ENCODE data around the gene STIMATE. TPM values are rescaled to one million over a fixed set of nuclear protein-coding genes. Genes with fewer than 3 reads are reported as not detected.

The STIMATE gene
- total RNA-seq (21.4 TPM), polyA plus RNA-seq (ENCODE audit: insufficient read depth, low read depth, low replicate concordance) (23.3 TPM)
- long read RNA-seq, donor 1, full-length matches to known transcripts: 6 of 6 reads
- long read RNA-seq, donor 1, partial matches to known transcripts: 0 of 6 reads
- long read RNA-seq, donor 1, other reads (novel, unspliced or antisense): 0 of 6 reads
- long read RNA-seq, donor 2, full-length matches to known transcripts: 6 of 6 reads
- long read RNA-seq, donor 2, partial matches to known transcripts: 0 of 6 reads
- long read RNA-seq, donor 2, other reads (novel, unspliced or antisense): 0 of 6 reads
- long read RNA-seq, donor 3, full-length matches to known transcripts: 5 of 5 reads
- long read RNA-seq, donor 3, partial matches to known transcripts: 0 of 5 reads
- long read RNA-seq, donor 3, other reads (novel, unspliced or antisense): 0 of 5 reads
- long read RNA-seq, donor 4, full-length matches to known transcripts: 7 of 7 reads
- long read RNA-seq, donor 4, partial matches to known transcripts: 0 of 7 reads
- long read RNA-seq, donor 4, other reads (novel, unspliced or antisense): 0 of 7 reads
- long read RNA-seq, donor 5: 0 reads
- long read RNA-seq, donor 6, full-length matches to known transcripts: 1 of 1 reads
- long read RNA-seq, donor 6, partial matches to known transcripts: 0 of 1 reads
- long read RNA-seq, donor 6, other reads (novel, unspliced or antisense): 0 of 1 reads
- long read RNA-seq, donor 7, full-length matches to known transcripts: 11 of 23 reads
- long read RNA-seq, donor 7, partial matches to known transcripts: 0 of 23 reads
- long read RNA-seq, donor 7, other reads (novel, unspliced or antisense): 12 of 23 reads
- long read RNA-seq, donor 8, full-length matches to known transcripts: 1 of 1 reads
- long read RNA-seq, donor 8, partial matches to known transcripts: 0 of 1 reads
- long read RNA-seq, donor 8, other reads (novel, unspliced or antisense): 0 of 1 reads
- long read RNA-seq, donor 9, full-length matches to known transcripts: 2 of 2 reads
- long read RNA-seq, donor 9, partial matches to known transcripts: 0 of 2 reads
- long read RNA-seq, donor 9, other reads (novel, unspliced or antisense): 0 of 2 reads
- long read RNA-seq, donor 10, full-length matches to known transcripts: 3 of 3 reads
- long read RNA-seq, donor 10, partial matches to known transcripts: 0 of 3 reads
- long read RNA-seq, donor 10, other reads (novel, unspliced or antisense): 0 of 3 reads

DNA sequence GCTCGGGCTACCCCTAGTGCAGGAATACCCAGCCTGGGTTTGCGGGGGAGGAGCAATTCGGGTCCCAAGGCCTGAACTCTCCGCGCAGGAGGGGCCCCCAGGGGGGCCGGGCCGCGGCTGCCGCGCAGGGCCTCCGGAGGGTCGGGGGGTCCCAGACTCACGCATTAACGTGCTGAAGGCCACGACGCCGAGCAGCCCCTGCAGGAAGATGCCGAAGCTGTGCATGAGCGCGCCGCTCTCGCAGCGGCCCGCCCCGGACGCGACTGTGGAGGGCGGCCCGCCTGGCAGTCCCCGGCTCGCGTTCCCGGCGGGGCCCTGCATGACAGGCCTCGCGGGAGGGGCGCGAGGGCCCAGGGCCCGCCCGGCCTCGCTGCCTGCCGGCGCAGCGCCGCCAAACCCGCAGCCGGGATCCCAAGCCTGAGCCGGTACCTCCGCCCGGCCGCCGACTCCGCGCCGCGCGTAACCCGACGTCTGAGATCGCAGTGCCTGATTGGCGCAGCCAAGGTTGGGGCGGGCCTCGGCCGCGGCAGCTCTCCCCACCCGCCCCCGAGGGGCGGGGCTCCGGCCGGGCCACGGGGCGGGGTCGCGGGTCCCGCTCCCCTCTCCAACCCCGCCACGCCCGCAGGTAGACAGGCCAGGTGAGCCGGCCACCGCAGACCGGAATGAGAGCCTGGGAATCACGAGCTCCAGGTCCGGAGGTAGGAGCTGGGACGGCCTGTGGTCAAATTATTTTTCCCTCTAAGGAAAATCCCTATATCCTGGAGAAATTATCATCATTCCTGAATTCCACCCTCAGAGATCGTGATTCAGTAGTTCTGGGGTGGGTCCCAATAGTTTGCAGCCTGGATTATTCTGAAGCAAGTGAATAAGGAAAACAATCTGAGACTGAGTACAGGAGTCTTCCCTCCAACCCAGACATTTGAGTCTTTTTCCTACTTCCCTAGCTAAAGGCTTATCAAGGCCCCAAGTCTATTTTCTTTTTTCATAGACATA is at the start of gene STIMATE:
Gene STIMATE (minus strand): TSS at position 419 of the 993 bp plus-strand sequence. CDS start 98 bp downstream, at position 321.
- Histone ChIP-seq H3K9me3 (ENCODE audit: control insufficient read depth in 2 of 3, insufficient read depth in 1 of 3, low read length in 3 of 3) (no peaks in the 10 kb centered on the region), H3K4me1 (ENCODE audit: control insufficient read depth in 2 of 3, insufficient read depth in 2 of 3, low read depth in 1 of 3, low read length in 3 of 3) (peaks cover 0 to 27% (median 16%) of the 10 kb centered on the region in 3 donors), H3K9ac (ENCODE audit: low read length in 3 of 3) (peak within 1 kb of the TSS; percentile 50 to 83 (median 78)), H3K36me3 (ENCODE audit: control insufficient read depth in 2 of 3, insufficient read depth in 3 of 3, low read length in 3 of 3) (no peaks in the 10 kb centered on the region), H3K27ac (ENCODE audit: low read depth in 2 of 2, low read length in 2 of 2) (peak within 1 kb of the TSS; percentile 29 to 63), H3K27me3 (ENCODE audit: control insufficient read depth, insufficient read depth, low read length) (no peaks in the 10 kb centered on the region), H3K4me3 (ENCODE audit: low read length in 3 of 3) (peak within 1 kb of the TSS; percentile 75 to 94 (median 78))
- FAIRE-seq (no peak), DNase-seq (peak; percentile 80 to 95 (median 85))
- TF ChIP-seq, protein P1, sequence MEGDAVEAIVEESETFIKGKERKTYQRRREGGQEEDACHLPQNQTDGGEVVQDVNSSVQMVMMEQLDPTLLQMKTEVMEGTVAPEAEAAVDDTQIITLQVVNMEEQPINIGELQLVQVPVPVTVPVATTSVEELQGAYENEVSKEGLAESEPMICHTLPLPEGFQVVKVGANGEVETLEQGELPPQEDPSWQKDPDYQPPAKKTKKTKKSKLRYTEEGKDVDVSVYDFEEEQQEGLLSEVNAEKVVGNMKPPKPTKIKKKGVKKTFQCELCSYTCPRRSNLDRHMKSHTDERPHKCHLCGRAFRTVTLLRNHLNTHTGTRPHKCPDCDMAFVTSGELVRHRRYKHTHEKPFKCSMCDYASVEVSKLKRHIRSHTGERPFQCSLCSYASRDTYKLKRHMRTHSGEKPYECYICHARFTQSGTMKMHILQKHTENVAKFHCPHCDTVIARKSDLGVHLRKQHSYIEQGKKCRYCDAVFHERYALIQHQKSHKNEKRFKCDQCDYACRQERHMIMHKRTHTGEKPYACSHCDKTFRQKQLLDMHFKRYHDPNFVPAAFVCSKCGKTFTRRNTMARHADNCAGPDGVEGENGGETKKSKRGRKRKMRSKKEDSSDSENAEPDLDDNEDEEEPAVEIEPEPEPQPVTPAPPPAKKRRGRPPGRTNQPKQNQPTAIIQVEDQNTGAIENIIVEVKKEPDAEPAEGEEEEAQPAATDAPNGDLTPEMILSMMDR (IDR thresholded peaks at IDR 0.05; ENCODE audit: borderline replicate concordance, extremely low read depth, insufficient read depth): no peak
- intact Hi-C loops (cut with DNase I): no loop called here

DNA sequence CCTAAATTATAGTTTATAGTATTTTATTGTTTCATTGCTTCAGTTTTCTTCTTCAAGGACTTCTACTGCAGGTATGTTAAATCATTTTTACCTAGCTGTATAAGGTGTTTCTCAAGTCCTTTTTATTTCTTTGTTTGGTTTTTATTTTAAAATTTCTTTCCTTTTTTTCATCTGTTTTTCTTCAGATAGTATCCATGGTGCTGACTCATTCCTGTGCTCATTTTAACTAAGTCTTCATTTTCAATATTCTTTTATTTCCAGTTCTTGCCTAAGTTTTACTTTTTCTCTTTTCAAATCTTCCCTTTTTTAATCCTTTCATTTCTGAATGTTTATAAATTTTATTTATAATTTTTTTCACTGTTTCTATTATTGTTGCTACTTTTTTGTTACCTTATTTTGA is 42.3 kb upstream of the STIMATE start:
- FAIRE-seq: peak; percentile 79
- Histone ChIP-seq H3K36me3 (ENCODE audit: control insufficient read depth in 2 of 3, insufficient read depth in 3 of 3, low read length in 3 of 3) (no peaks in the 10 kb centered on the region), H3K27me3 (ENCODE audit: control insufficient read depth, insufficient read depth, low read length) (no peaks in the 10 kb centered on the region), H3K9me3 (ENCODE audit: control insufficient read depth in 2 of 3, insufficient read depth in 1 of 3, low read length in 3 of 3) (no peaks in the 10 kb centered on the region), H3K4me1 (ENCODE audit: control insufficient read depth in 2 of 3, insufficient read depth in 2 of 3, low read depth in 1 of 3, low read length in 3 of 3) (no peaks in the 10 kb centered on the region), H3K27ac (ENCODE audit: low read depth in 2 of 2, low read length in 2 of 2) (no peak overlapping the region), H3K9ac (ENCODE audit: low read length in 3 of 3) (no peak overlapping the region), H3K4me3 (ENCODE audit: low read length in 3 of 3) (no peak overlapping the region)
- intact Hi-C loops (cut with DNase I): no loop called here
- DNase-seq: no peak
- TF ChIP-seq, protein P1 (IDR thresholded peaks at IDR 0.05; ENCODE audit: borderline replicate concordance, extremely low read depth, insufficient read depth): no peak

Data from kidney (tissue), 22 donors.